Stomach (tissue), 9 donors: Measurements from ENCODE around the gene EPN2. TPM values are rescaled to one million over a fixed set of nuclear protein-coding genes. Genes with fewer than 3 reads are reported as not detected.

ENCODE experiments used
- DNase-seq, 2 donors: peaks; one replicate each; pipeline versions ENCODE4 v3.0.0 to v3.0.0-alpha.2; 2013 to 2019
- H3K27ac ChIP-seq, 5 donors: fragments of 200-600 bp in 4 of 5; sonication (generic) in 4 of 5; one replicate each; pipeline ENCODE4 v1.5.1; 2013 to 2019; ENCODE audit warnings: mild to moderate bottlenecking in 1 of 5, moderate library complexity in 1 of 5
- H3K27me3 ChIP-seq, 3 donors: fragments of 200-600 bp; sonication (generic); one replicate each; pipeline ENCODE4 v1.5.1; 2017 to 2019; ENCODE audit warnings: mixed run types in 1 of 3
- H3K36me3 ChIP-seq, 4 donors: fragments of 200-600 bp; sonication (generic); 1 replicate in 3 of 4; 2 replicates in 1 of 4; pipeline ENCODE4 v1.5.1; 2016 to 2019
- H3K4me1 ChIP-seq, 4 donors: fragments of 200-600 bp; sonication (generic); one replicate each; pipeline ENCODE4 v1.5.1; 2016 to 2019
- H3K4me3 ChIP-seq, 4 donors: fragments of 200-600 bp; sonication (generic) in 3 of 4; one replicate each; pipeline ENCODE4 v1.5.1; 2016 to 2019; ENCODE audit warnings: mild to moderate bottlenecking in 1 of 4
- H3K9me3 ChIP-seq, 4 donors: fragments of 200-600 bp; sonication (generic); one replicate each; pipeline ENCODE4 v1.5.1; 2016 to 2019
- CTCF ChIP-seq, 7 experiments: fragments of 450-650 bp in 4 of 7; fragments of 200-600 bp in 3 of 7; sonication (generic) in 3 of 7; IDR thresholded peaks; one replicate each; pipeline ENCODE4 v1.5.1; 2016 to 2019; ENCODE audit warnings: antibody characterized with exemption in 7 of 7, control low read depth in 2 of 7, mild to moderate bottlenecking in 1 of 7
- EP300 ChIP-seq: sonication (generic); formaldehyde crosslinking; IDR thresholded peaks from one replicate; pipeline ENCODE4 v1.6.1; 2017; ENCODE audit warnings: antibody characterized with exemption
- POLR2A ChIP-seq, 4 donors: fragments of 450-650 bp; IDR thresholded peaks; one replicate each; pipeline ENCODE4 v1.6.1; 2016; ENCODE audit warnings: antibody characterized with exemption in 4 of 4, control low read depth in 2 of 4, mild to moderate bottlenecking in 1 of 4, moderate library complexity in 1 of 4
- POLR2AphosphoS5 ChIP-seq, 3 donors: sonication (generic); formaldehyde crosslinking; IDR thresholded peaks; one replicate each; pipeline ENCODE4 v1.6.1; 2016; ENCODE audit warnings: antibody characterized with exemption in 3 of 3
- WGBS, 5 donors: extraction: QIAGEN DNeasy Blood & Tissue Kit in 3 of 5; methylation state at CpG; one replicate each; pipeline versions ENCODE4 v1.1.5 to v1.1.7; 2013 to 2018; 5-methylcytosine and 5-hydroxymethylcytosine counted together
- intact Hi-C: fragments of 100-400 bp; cut with DNase I; formaldehyde crosslinking; loops from one replicate; pipeline ENCODE4 v1.15.1; 2023; ENCODE audit warnings: low total_unique reads
- polyA plus RNA-seq, 3 donors: library from polyadenylated mRNA; stranded (reverse); fragments of 200-250 nt; gene quantifications; one replicate each; pipeline ENCODE4 v1.2.3, GENCODE V29; 2013
- total RNA-seq, 5 donors: library from RNA; depleted of rRNA; stranded (reverse); fragments of >200 nt; gene quantifications; one replicate each; pipeline versions ENCODE4 v1.1.0 to v1.2.3, GENCODE V29; 2014 to 2016
- donor health status: healthy with polysubstance abuse.
- donor health status: Bipolar disorder and iron deficiency.
- donor health status: healthy.

Gene EPN2
- total and polyA plus RNA-seq, 8 donors, result 10.7 to 71.9 (median 25.7) TPM

- H3K4me3 ChIP-seq, result no peak overlapping the region
- H3K4me1 ChIP-seq, result peaks cover 17 to 89% (median 38%) of the 10 kb centered on the region in 4 donors
- no peak for DNase-seq
- H3K27me3 ChIP-seq, result peaks cover 0 to 2% (median 0%) of the 10 kb centered on the region in 3 donors
- H3K27ac ChIP-seq, result peak overlapping the region in 2 of 5 donors; percentile 23 to 30
- peaks cover 0 to 4% (median 0%) of the 10 kb centered on the region in 4 donors for H3K36me3 ChIP-seq
- TF ChIP-seq POLR2A (IDR thresholded peaks at IDR 0.05) (no peak), EP300 (no peak), CTCF (IDR thresholded peaks at IDR 0.05) (no peak), POLR2AphosphoS5 (IDR thresholded peaks at IDR 0.05) (no peak)
- intact Hi-C loops, result no loop called here
- H3K9me3 ChIP-seq, result no peaks in the 10 kb centered on the region
- WGBS, 5 donors, result 87 to 95% (median 91%) methylated on average over 6 to 7 of the region's 7 CpGs
Observed at GRCh38 chr17:19242926-19243325, 5.8 kb downstream of the EPN2 start.

GRCh38 chr17:19243838-19244237, 6.7 kb downstream of the EPN2 start:
- Histone ChIP-seq H3K9me3 (no peaks in the 10 kb centered on the region), H3K36me3 (peaks cover 0 to 4% (median 0%) of the 10 kb centered on the region in 4 donors), H3K4me1 (peaks cover 20 to 89% (median 40%) of the 10 kb centered on the region in 4 donors), H3K4me3 (no peak overlapping the region), H3K27me3 (no peaks in the 10 kb centered on the region), H3K27ac (peak overlapping the region in 1 of 5 donors; percentile 18)
- no peak for DNase-seq
- 92 to 100% (median 95%) methylated on average over 1 of the region's 1 CpG for WGBS, 5 donors
- intact Hi-C loops, result no loop called here
- no peak for TF ChIP-seq CTCF (IDR thresholded peaks at IDR 0.05)
- no peak for TF ChIP-seq EP300
- TF ChIP-seq POLR2AphosphoS5 (IDR thresholded peaks at IDR 0.05), result no peak
- no peak for TF ChIP-seq POLR2A (IDR thresholded peaks at IDR 0.05)

GRCh38 chr17:19244357-19244756, 7.2 kb downstream of the EPN2 start:
- no peaks in the 10 kb centered on the region for H3K9me3 ChIP-seq
- H3K4me1 ChIP-seq, result peaks cover 20 to 89% (median 41%) of the 10 kb centered on the region in 4 donors
- intact Hi-C loops, result no loop called here
- DNase-seq, result no peak
- no peak overlapping the region for H3K4me3 ChIP-seq
- WGBS, 5 donors, result 72 to 87% (median 81%) methylated on average over 8 of the region's 8 CpGs
- no peaks in the 10 kb centered on the region for H3K27me3 ChIP-seq
- TF ChIP-seq POLR2A (IDR thresholded peaks at IDR 0.05) (no peak), EP300 (no peak), POLR2AphosphoS5 (IDR thresholded peaks at IDR 0.05) (no peak), CTCF (IDR thresholded peaks at IDR 0.05) (no peak)
- H3K36me3 ChIP-seq, result peaks cover 0 to 4% (median 0%) of the 10 kb centered on the region in 4 donors
- H3K27ac ChIP-seq, result no peak overlapping the region

GRCh38 chr17:19244781-19245180, 7.6 kb downstream of the EPN2 start:
- H3K27me3 ChIP-seq, result no peaks in the 10 kb centered on the region
- intact Hi-C loops, result no loop called here
- no peak overlapping the region for H3K4me3 ChIP-seq
- WGBS, 5 donors, result 50 to 67% (median 57%) methylated on average over 1 to 3 of the region's 3 CpGs
- peaks cover 24 to 89% (median 43%) of the 10 kb centered on the region in 4 donors for H3K4me1 ChIP-seq
- DNase-seq, result no peak
- H3K9me3 ChIP-seq, result no peaks in the 10 kb centered on the region
- no peak for TF ChIP-seq EP300
- peaks cover 0 to 4% (median 0%) of the 10 kb centered on the region in 4 donors for H3K36me3 ChIP-seq
- no peak overlapping the region for H3K27ac ChIP-seq

- 49 to 61% (median 58%) methylated on average over 3 of the region's 3 CpGs for WGBS, 5 donors
- H3K4me1 ChIP-seq, result peaks cover 35 to 89% (median 53%) of the 10 kb centered on the region in 4 donors
- no peaks in the 10 kb centered on the region for H3K9me3 ChIP-seq
- intact Hi-C loops, result no loop called here
- H3K36me3 ChIP-seq, result peaks cover 0 to 4% (median 0%) of the 10 kb centered on the region in 4 donors
- no peak for TF ChIP-seq CTCF (IDR thresholded peaks at IDR 0.05)
- no peak for TF ChIP-seq EP300
- TF ChIP-seq POLR2A (IDR thresholded peaks at IDR 0.05), result no peak
- TF ChIP-seq POLR2AphosphoS5 (IDR thresholded peaks at IDR 0.05), result no peak
- H3K27me3 ChIP-seq, result no peaks in the 10 kb centered on the region
- H3K4me3 ChIP-seq, result no peak overlapping the region
- no peak for DNase-seq
- H3K27ac ChIP-seq, result peak overlapping the region in 3 of 5 donors; percentile 1 to 77 (median 49)
Observed at GRCh38 chr17:19247473-19247872, 10.3 kb downstream of the EPN2 start.
